ENCODE results near the gene KIRREL1.

Gene KIRREL1

GRCh38 chr1:158005224-158005623, 11.8 kb downstream of the KIRREL1 start:
- DNase-seq (ENCODE audit: low spot score), result no peak
- no peak for FAIRE-seq

- DNase-seq (ENCODE audit: low spot score), result no peak
- no peak for FAIRE-seq
Measured at GRCh38 chr1:158007180-158007579, 13.7 kb downstream of the KIRREL1 start.

GRCh38 chr1:158007667-158008386, 14.4 kb downstream of the KIRREL1 start:
- FAIRE-seq, result no peak

GRCh38 chr1:158008630-158009029, 15.2 kb downstream of the KIRREL1 start:
- no peak for FAIRE-seq

More at GRCh38 chr1:158007667-158008386, 14.4 kb downstream of the KIRREL1 start:
- DNase-seq (ENCODE audit: low spot score), result no peak

DNA sequence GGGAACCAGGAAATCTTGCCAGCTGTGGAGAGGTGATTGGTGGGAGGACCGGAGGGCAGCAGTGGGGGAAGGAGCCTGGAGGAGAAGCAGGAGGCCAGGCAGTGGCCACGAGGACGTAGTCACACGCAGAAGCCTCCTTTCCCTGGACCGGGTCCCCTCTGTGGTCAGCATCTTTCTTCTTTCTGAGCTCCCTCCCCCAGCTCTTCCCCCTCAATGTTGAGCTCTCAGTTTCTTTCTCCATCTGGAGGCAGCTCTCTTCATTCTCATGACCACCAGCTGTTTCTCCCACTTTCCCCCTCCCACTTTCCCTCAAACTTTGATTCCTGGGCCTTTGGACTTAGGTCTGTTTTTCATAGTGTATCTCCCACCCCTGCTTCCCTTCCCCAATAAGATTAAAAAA, 18.3 kb downstream of the KIRREL1 start:
- DNase-seq (ENCODE audit: low spot score) (no peak), FAIRE-seq (no peak)

More at GRCh38 chr1:158008630-158009029, 15.2 kb downstream of the KIRREL1 start:
- DNase-seq (ENCODE audit: low spot score), result no peak

- FAIRE-seq (no peak), DNase-seq (ENCODE audit: low spot score) (no peak)
Measured at GRCh38 chr1:158013840-158014730, 20.6 kb downstream of the KIRREL1 start.

GRCh38 chr1:158014731-158015320, 21.4 kb downstream of the KIRREL1 start:
- DNase-seq (ENCODE audit: low spot score), result no peak
- FAIRE-seq, result no peak

- FAIRE-seq (peak; percentile 63), DNase-seq (ENCODE audit: low spot score) (no peak)
Measured at GRCh38 chr1:158016651-158017335, 23.3 kb downstream of the KIRREL1 start.

DNA sequence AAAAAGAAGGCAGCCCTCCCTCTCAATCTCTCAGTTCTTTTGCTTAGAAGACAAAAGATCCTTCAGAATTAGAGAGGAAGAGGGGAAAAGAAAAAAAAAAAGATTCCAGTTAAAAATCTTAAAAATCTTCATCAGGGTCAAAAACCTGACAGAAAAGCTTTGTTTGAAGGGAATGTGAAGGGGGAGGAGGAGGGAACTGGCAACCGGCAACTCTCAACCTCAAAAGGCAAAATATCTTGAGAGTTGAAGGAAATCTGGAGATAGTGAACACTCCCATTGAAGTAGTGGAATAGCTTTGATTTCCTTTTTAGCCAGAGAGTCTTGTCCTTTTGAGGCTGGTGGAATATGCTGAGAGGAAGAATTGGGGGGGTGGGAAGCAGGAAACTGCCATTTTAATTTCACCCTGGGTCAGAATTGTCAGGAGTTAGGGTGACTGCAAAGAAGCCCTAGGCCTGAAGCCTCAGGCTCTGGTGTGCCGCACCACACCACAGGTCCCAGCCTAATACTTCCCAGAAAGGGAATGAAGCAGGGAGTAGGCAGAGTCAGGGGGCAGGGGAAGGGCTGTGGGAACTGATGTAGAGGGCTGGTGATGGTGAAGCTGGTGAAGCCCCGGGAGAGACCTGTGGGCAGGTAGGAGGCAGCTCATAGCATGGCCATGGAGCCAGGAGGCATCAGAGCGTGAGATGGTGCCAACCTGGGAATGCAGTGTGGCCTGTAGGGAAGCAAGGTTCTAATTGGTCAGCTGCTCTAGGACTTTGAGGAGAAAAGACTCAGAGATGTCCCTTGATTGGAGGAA, 24.6 kb downstream of the KIRREL1 start:
- no peak for FAIRE-seq
- DNase-seq (ENCODE audit: low spot score), result no peak

- no peak for FAIRE-seq
- peak; percentile 86 for DNase-seq (ENCODE audit: low spot score)
Measured at GRCh38 chr1:158019171-158019868, 25.9 kb downstream of the KIRREL1 start.

DNA sequence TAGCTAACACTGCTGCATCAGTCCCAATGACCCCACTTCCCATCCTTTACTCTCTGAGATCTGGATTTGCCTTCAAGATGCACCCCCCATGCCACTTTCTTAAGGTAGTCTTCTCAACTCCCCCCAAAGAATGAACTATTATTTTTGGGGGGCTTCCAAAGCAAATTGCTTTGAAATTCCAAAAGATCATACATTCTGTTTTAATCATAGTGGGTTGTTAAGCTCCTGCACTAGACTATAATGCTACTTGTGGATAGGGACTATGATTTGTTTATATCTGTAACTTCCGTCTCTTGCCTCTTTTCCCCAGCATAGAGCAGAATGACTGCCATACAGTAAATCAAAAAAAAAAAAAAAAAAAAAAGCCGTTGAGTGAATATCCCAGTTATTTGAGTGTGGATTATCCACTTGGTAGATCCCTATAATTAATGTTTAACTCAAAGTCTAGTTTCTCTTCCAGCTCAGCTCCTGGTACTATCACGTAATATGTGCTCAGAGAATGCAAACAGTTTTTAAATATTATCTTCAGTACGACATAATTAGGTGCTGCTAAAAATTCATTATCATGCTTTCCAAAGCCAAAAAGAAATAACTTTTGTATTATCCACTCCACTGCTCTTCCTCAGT, 26.9 kb downstream of the KIRREL1 start:
- DNase-seq (ENCODE audit: low spot score), result no peak
- no peak for FAIRE-seq

GRCh38 chr1:158020886-158021620, 27.6 kb downstream of the KIRREL1 start:
- FAIRE-seq, result no peak

DNA sequence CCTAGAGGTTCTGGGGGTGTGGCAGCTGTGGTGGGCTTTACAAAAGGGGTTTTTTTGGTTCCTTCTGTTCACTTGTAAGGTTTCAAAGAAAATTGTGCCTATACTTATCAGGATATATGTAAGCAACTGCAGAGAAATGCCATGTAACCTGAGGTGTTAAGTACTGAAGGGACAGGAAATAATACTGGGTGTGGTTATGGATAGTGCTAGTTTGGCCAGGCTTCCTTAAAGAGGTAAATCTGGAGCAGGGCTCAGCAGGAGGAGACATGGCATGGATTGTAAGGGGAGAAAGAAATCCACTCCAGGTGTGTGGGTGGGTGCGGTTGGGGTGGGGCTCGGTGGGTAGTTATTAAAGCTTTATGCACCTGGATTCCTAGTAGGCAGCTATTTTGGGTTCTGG, 28.3 kb downstream of the KIRREL1 start:
- DNase-seq (ENCODE audit: low spot score) (no peak), FAIRE-seq (no peak)

More at GRCh38 chr1:158020886-158021620, 27.6 kb downstream of the KIRREL1 start:
- no peak for DNase-seq (ENCODE audit: low spot score)

GRCh38 chr1:158022554-158023312, 29.3 kb downstream of the KIRREL1 start:
- DNase-seq (ENCODE audit: low spot score), result no peak
- FAIRE-seq, result no peak

DNA sequence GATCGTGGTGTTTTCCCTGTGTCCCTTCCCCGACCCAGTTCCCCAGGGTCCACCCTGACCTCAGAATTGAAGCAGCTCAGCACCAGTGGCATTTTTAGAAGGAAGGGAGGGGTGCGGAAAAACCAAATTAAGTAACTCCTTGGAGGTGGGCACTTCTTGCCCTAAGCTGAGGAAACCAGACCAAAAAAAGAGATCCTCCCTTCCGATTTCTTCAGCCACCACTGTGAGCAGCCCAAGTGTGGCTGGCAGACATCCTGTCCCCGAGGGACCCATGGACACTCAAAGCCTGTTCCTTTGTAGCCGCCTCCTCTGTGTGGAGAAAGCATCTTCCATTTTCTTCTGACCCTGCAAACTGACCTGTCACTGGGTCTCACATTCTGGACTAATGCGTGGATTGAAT, 31.3 kb downstream of the KIRREL1 start:
- DNase-seq (ENCODE audit: low spot score) (no peak), FAIRE-seq (no peak)

DNA sequence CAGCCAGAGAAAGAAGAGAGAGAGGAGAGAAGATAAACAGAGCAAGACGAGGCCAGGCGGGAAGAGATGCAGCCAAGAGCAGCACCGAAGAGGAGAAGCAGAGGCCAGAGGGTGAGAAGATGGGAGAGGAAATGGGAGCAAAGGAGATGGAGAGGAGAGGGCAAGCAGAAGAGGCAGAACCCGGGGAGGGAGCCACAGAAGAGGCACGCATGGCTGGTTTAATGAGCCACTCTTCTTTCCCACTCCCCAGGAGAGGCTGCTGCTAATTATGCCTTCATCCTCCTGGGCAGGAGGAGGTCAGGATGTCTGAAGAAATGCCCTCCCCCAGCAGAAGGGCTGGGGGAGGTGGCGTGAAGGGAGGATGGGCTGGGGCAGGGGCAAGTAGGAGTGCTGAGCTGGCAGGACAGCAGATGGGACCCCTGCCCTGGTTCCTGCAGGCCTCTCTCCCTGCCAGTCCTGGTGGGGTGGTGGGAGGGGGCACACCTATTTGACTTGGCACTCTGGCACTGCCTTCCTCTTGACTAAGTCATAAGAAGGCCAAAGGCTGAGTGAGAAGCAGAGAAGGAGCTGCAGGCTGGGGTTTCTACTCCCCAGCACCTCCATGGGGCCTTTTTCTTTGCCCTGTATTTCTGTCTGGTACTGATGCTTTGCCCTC, 32.3 kb downstream of the KIRREL1 start:
- DNase-seq (ENCODE audit: low spot score) (no peak), FAIRE-seq (no peak)

DNA sequence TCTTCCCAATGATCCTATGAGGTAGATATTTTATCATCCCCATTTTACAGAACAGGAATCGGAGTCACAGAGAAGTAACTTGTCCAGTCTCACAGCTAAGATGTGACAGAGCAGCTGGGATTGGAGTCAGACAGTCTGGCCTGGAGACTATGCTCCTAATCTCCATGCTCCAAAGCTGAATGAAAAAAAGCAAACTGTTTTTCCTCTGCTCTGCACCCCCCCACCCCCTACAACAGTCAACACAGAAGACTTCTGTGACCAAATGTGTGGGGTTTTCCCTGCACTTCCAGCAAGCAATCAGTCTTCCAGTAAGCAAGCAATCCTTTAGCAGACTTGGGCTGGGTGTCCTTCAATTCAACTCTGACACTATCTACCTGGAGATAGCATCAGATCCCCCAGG, 33.2 kb downstream of the KIRREL1 start:
- FAIRE-seq, result no peak
- no peak for DNase-seq (ENCODE audit: low spot score)

- FAIRE-seq, result no peak
- DNase-seq (ENCODE audit: low spot score), result no peak
Measured at GRCh38 chr1:158027508-158027907, 34.1 kb downstream of the KIRREL1 start.
